Measurements from ENCODE around the gene PCDHA9.

DNA sequence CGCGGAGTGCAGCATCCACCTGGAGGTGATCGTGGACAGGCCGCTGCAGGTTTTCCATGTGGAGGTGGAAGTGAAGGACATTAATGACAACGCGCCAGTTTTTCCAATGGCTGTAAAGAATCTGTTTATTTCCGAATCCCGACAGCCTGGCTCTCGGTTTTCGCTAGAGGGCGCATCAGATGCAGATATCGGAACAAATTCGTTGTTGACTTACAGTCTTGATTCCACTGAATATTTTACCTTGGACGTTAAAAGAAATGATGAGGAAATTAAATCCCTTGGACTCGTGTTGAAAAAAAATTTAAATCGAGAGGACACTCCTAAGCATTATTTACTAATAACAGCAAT is 46.7 kb upstream of the PCDHA9 start:
- TF ChIP-seq, protein P1, sequence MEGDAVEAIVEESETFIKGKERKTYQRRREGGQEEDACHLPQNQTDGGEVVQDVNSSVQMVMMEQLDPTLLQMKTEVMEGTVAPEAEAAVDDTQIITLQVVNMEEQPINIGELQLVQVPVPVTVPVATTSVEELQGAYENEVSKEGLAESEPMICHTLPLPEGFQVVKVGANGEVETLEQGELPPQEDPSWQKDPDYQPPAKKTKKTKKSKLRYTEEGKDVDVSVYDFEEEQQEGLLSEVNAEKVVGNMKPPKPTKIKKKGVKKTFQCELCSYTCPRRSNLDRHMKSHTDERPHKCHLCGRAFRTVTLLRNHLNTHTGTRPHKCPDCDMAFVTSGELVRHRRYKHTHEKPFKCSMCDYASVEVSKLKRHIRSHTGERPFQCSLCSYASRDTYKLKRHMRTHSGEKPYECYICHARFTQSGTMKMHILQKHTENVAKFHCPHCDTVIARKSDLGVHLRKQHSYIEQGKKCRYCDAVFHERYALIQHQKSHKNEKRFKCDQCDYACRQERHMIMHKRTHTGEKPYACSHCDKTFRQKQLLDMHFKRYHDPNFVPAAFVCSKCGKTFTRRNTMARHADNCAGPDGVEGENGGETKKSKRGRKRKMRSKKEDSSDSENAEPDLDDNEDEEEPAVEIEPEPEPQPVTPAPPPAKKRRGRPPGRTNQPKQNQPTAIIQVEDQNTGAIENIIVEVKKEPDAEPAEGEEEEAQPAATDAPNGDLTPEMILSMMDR (IDR thresholded peaks at IDR 0.05), result peak in 5 of 7 experiments; percentile 8 to 35 (median 20)
- no peak for TF ChIP-seq POLR2A (IDR thresholded peaks at IDR 0.05)

Data from body of pancreas (tissue), 4 donors.